ENCODE measurements around the gene NRL.
A peak's percentile ranks its signal among the peaks of the same experiment; 100 is the strongest.

NRL gene

DNA sequence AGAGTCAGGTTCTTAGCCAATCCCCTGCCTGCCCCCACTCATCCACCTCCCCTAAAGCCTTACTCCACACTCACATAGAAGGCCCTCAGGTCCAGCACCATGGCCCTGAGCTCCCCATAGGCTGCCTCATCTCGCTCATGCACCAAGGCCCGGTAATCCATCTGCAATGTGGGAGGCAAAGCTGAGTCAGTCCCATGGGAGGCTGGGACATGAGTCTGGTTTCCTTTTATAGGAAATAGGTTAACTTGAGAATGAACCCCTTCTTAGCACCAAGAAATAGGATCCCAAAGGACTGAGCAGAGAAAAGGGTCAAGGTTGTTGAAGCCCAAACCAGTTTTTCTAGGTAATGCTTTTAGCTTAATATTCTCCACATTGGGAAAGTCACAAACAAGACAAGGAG lies 28.8 kb upstream of the NRL start:
- DNase-seq = no peak

DNA sequence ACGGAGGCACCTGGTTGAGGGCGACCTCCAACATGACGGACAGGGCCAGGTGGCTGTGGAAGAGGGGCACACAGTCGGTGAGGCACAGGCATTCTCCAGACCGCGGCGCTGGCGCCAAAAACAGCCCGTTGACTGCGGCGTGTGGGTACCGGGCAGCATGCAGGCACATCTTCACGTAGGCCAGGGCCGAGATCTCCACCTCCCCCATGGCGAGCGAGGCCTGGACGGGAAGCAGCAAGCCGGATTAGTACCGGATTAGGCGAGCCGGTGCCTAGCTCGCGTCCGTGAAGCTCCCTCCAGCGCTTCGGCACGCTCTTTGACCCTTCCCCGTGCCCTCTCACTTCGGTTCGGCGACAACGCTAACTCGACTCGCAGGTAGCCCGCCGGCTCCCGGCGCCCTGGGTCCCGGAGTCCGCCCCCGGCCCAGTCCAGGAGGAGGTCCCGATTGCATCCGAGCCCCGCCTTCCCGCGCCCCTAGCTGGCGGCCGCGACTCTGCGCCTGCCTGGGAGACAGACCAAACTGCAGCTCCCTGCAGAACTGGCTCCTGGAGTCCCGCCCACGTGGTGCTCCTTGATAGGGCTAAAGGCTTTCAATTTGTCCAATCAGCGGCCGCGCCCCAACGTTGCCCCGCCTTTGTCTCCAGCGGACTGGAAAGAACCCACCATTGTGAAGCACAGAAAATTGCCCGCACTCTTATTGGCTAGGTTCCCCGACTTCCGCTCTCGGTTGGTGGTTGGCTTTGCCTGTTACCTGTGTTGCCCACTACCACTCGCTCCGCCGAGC lies 26.5 kb upstream of the NRL start, which contains the start of gene EMC9:
Gene EMC9, minus strand, starts transcription at position 495 of the 784 bp plus-strand sequence. Its CDS starts 287 bp downstream, at position 208.
- peak; percentile 99 for DNase-seq

- peak; percentile 37 for DNase-seq
These were observed 24.7 kb upstream of the NRL start for GRCh38 chr14:24139272-24139934.

GRCh38 chr14:24138396-24139271 lies 23.9 kb upstream of the NRL start:
- no peak for DNase-seq

DNA sequence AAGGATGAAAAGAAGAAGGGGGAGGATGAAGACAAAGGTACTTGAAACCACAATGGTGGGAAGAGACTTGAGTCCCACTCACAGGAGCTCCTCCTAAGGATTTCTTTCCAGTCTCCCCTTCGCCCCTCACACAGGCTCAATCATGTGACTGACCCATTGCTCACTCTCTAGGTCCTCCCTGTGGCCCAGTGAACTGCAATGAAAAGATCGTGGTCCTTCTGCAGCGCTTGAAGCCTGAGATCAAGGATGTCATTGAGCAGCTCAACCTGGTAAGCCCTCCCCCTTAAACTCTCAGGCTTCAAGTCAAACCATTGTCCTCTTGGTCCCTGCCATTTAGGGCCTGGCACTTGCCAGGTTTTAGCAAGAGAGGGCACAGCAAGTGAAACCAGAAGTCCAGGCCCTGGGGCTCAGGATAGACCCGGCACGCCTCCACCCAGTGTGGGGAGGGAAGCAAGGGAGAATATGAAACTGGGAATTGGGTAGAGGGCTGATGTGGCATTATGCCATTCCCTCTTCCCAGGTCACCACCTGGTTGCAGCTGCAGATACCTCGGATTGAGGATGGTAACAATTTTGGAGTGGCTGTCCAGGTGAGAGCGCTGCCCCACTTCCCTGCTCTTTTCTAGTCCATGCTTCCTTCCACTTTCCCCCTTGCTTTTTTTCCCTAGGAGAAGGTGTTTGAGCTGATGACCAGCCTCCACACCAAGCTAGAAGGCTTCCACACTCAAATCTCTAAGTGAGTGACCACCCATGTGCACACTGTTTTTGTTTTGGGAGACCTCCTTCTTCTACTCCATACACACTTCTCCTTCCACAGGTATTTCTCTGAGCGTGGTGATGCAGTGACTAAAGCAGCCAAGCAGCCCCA lies 23.0 kb upstream of the NRL start:
- no peak for DNase-seq

DNA sequence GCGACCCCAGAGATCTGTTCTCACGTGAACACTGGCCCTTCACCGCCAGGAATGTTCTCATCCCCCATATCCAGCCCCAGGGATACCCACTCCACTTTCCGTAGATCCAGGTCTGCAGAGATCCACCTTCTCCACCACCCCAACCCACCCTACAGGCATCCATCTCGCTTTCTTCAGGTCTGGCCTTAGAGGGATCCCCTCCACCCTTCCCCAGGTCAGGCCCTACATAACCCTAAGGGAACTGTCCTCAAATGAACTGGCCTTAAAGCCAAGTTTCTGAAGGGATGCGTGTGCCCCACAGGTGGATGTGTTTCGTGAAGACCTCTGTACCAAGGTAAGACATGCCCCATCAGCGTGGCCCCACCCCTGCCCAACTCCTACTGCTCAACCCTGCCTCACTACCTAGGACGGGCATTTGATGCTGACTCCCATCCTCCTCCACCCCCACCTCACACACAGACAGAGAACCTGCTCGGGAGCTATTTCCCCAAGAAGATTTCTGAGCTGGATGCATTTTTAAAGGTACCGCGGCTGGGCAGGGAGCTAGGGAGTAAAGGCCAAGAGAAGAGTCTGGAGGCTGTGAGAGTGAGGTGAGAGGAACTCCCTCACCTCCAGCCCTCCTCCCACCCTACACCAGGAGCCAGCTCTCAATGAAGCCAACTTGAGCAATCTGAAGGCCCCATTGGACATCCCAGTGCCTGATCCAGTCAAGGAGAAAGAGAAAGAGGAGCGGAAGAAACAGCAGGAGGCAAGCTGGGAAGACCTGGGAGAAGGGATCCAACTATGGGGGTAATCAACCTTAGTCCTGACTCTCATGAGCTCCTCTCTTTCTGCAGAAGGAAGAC lies 22.2 kb upstream of the NRL start:
- peak; percentile 19 for DNase-seq

DNA sequence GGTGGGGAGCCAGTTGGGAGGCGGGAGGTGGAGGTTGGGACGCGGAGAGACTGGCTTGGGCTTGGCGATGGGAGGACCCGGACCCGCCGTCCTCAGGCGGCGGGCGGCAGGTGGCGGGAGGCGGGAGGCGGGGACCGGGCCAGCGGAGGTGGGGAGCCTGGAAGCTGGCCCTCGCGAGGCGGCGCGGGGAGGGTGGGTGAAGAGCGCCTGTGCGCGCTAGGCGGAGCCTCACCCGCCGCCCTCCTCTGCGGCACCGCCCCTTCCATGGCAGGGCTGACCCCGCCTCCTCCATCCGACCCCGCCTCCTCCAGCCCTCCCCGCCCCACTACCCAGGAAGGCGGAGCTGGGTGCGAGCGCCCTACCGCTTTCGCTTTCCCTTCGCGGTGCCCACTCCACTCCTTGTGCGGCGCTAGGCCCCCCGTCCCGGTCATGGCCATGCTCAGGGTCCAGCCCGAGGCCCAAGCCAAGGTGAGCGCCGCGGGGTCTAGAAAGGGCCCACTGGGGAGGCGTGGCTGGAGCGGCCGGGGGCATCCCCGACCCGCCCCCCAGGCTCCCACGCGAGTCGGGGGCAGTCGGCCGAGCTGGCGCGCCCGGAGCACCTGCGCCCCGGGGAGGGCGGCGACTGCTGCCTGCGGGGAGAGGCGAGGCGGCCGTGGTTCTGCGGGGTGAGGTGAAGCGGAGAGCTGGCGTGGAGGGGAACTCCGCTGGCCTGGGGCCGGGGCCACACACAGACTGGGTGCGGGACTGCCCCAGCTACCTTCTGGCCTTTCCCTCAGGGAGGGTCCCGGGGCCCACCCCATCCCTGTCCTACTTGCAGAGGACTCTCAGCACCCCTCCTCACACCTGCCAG lies 21.3 kb upstream of the NRL start, which contains the start of gene PSME1:
Gene PSME1, plus strand, starts transcription at position 361 of the 850 bp plus-strand sequence. Its CDS starts 69 bp downstream, at position 430.
- DNase-seq = peak; percentile 95

- DNase-seq = no peak
These were observed 20.8 kb upstream of the NRL start for GRCh38 chr14:24135584-24135833.

DNA sequence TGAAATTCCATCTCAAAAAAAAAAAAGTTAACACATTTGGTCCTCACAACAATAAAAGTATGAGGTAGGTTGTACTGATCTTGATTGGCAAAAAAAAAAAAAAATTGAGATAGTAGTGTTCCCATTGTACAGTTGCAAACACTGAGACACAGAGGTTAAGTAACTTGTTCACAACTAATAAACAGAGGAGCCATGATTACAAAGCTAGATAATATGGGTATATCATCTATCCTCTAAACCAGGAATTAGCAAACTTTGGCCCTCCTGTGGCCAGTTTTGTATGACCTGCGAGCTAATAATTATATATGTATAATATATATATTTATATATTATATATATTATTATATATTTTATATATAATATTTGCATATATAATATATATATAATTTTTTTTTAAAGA lies 19.0 kb upstream of the NRL start:
- no peak for DNase-seq

- DNase-seq = no peak
These were observed 18.2 kb upstream of the NRL start for GRCh38 chr14:24132976-24133375.

DNA sequence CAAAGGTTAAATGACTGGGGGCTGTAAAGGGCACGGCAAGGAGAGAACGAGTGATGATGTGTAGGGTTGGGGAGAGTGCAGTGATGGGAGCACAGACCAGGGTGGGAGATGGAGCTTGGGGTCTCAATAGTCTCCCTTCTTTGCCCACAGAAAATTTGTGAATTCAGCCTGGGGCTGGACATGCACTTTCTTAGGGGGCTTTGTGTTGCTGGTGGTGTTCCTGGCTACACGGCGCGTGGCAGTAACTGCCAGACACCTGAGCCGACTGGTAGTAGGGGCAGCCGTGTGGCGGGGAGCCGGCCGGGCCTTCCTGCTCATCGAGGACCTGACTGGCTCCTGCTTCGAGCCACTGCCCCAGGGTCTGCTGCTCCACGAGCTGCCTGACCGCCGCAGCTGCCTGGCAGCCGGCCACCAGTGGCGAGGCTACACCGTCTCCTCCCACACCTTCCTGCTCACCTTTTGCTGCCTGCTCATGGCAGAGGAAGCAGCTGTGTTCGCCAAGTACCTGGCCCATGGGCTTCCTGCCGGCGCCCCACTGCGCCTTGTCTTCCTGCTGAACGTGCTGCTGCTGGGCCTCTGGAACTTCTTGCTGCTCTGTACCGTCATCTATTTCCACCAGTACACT lies 17.4 kb upstream of the NRL start:
- peak; percentile 84 for DNase-seq

- DNase-seq = no peak
These were observed 16.8 kb upstream of the NRL start for GRCh38 chr14:24131549-24131966.

DNA sequence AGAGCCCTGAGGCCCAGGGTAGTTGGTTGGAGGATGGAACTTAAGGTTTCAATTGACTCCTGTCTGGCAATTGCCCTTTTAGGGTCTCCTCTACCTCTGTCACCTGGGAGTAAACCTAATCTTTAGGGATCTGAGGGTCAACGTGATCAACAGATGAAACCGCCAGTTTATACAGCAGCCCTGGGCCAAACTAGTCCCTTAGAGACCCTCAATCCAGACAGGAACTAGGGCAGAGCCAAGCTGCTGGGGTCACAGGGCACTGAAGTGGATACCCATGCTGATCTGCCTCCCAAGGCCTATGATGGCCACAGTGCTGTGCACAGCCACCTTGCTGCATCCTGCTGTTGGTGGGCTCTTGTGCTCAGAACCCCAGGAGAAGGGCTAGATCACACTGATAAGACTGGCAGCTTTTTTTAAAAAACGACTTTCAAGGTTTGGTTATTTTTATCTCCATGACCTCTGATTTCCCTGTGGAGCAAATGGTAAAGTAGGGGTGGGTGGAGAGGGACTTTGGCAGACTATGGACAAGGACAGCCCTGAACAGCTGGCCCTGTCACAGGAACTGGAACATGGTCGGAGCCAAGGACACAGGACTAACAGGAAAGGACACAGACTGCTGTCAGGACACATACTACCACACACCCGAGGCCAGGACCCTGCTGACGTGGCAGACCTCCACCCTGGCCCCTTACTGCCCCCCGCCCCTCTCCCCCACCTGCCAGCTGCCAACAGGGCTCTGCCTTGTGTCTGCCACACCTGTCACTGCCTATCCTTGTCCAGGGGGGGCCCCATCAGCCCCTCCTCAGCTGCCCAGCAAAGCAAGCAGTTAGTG lies 16.2 kb upstream of the NRL start:
- no peak for DNase-seq

GRCh38 chr14:24130380-24130716 lies 15.6 kb upstream of the NRL start, which contains the start of gene FITM1:
Gene FITM1, plus strand, starts transcription at chr14:24130659. Its CDS starts 905 bp downstream, at chr14:24131564.
- no peak for DNase-seq

DNA sequence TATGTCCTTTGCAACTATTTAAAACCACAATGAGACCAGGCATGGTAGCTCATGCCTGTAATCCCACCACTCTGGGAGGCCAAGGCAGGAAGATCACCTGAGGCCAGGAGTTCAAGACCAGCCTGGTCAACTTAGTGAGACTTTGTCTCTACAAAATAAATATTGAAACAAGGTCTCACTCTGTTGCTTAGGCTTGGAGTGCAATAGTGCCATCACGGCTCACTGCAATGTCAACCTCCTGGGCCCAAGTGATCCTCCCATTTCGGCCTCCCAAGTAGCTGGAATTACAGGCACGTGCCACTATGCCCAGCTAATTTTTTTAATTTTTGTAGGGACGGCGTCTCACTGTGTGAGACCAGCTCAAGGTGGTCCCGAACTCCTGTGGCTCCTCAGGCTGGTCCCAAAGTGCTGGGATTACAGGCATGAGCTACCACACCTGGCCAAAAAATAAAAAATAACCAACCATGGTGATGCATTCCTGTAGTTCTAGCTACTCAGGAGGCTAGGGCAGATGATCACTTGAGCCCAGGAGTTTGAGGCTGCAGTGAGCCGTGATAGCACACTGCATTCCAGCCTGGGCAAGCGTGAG lies 14.8 kb upstream of the NRL start:
- DNase-seq = no peak

- DNase-seq = no peak
These were observed 12.9 kb upstream of the NRL start for GRCh38 chr14:24127673-24128072.

GRCh38 chr14:24126939-24127338 lies 12.2 kb upstream of the NRL start:
- no peak for DNase-seq
